K562 (cell line): Measurements from ENCODE around the gene CFAP107. TPM values are rescaled to one million over a fixed set of nuclear protein-coding genes. Genes with fewer than 3 reads are reported as not detected.

ENCODE experiments used
- ATAC-seq: fragments of 200-7000 bp; cut with Tn5 transposase; 3 replicates; pipeline ENCODE4 v1.9.1; 2020; ENCODE audit warnings: moderate library complexity
- BruUV-seq: library from RNA; stranded (reverse); fragments of 400-500 nt; replicated peaks from 2 replicates; lab custom pipeline; 2021; lab: Mats Ljungman, UMichigan
- CTCF ChIA-PET: fragments of 300-600 bp; formaldehyde crosslinking; extraction: SDS; loops from one replicate; lab custom pipeline; 2021; ENCODE audit warnings: low intra/inter-chr PET ratio; lab: Yijun Ruan, JAX
- POLR2A ChIA-PET: fragments of 300-600, 350-650 bp; sonication (Branson Sonifier 250); formaldehyde crosslinking; extraction: SDS; loops from one replicate; lab custom pipeline; 2021; ENCODE audit warnings: antibody characterized with exemption, inconsistent platforms; lab: Yijun Ruan, JAX
- DNase-seq, 4 experiments: peaks; one replicate each; pipeline versions ENCODE4 v3.0.0 to v3.0.0-alpha.2; 2011 to 2018; ENCODE audit warnings: low spot score in 3 of 4, mixed read lengths in 3 of 4; ENCODE audit errors: extremely low read depth in 1 of 4
- FAIRE-seq: peaks from 2 replicates; lab custom pipeline; 2011; peaks lifted over from hg19 to GRCh38; lab: Jason Lieb, UNC
- H2AFZ ChIP-seq: 2 replicates; pipeline ENCODE4 v1.6.0; 2011; ENCODE audit warnings: low read depth, low read length, control low read depth, inconsistent platforms
- H3K27ac ChIP-seq: fragments of 200-600 bp; 3 replicates; pipeline ENCODE4 v1.8.0; 2011; ENCODE audit warnings: low read depth, mild to moderate bottlenecking, control low read depth, inconsistent platforms, low read length, moderate library complexity, mixed read lengths; ENCODE audit errors: extremely low read depth
- H3K27me3 ChIP-seq, 2 experiments: fragments of 300-600 bp in 1 of 2; 2 replicates in 1 of 2; 3 replicates in 1 of 2; pipeline versions ENCODE4 v1.6.0 to v1.8.0; 2011; ENCODE audit warnings: inconsistent platforms in 2 of 2, low read length in 2 of 2, mild to moderate bottlenecking in 1 of 2, mixed read lengths in 1 of 2, moderate library complexity in 1 of 2; ENCODE audit not compliant: control insufficient read depth in 2 of 2, insufficient read depth in 2 of 2
- H3K36me3 ChIP-seq: fragments of 300-600 bp; 3 replicates; pipeline ENCODE4 v1.8.0; 2011; ENCODE audit warnings: mild to moderate bottlenecking, low read length, inconsistent platforms; ENCODE audit not compliant: control insufficient read depth, insufficient read depth
- H3K4me1 ChIP-seq, 2 experiments: fragments of 200-600 bp in 1 of 2; replicated peaks in 1 of 2; 2 replicates in 1 of 2; 3 replicates in 1 of 2; pipeline versions ENCODE4 v1.5.1 to v1.8.0; 2011; ENCODE audit warnings: inconsistent platforms in 2 of 2, low read length in 2 of 2, mild to moderate bottlenecking in 1 of 2, mixed read lengths in 1 of 2, moderate library complexity in 1 of 2; ENCODE audit not compliant: control insufficient read depth in 2 of 2, insufficient read depth in 2 of 2
- H3K4me2 ChIP-seq: 2 replicates; pipeline ENCODE4 v1.6.1; 2011; ENCODE audit warnings: low read length, control low read depth, inconsistent platforms, mixed read lengths; ENCODE audit not compliant: insufficient read depth
- H3K4me3 ChIP-seq: fragments of 200-600 bp; sonication (generic), shearing (Covaris generic); 2 replicates; pipeline ENCODE4 v1.5.1; 2016; ENCODE audit warnings: control low read depth, inconsistent platforms
- H3K79me2 ChIP-seq: fragments of 200-600 bp; 3 replicates; pipeline ENCODE4 v1.8.0; 2011; ENCODE audit warnings: low read length, inconsistent platforms; ENCODE audit not compliant: control insufficient read depth, insufficient read depth
- H3K9ac ChIP-seq, 2 experiments: 2 replicates each; pipeline versions ENCODE4 v1.6.0 to v1.6.1; 2011; ENCODE audit warnings: low read depth in 2 of 2, low read length in 2 of 2, control low read depth in 1 of 2, inconsistent platforms in 1 of 2, mild to moderate bottlenecking in 1 of 2, mixed read lengths in 1 of 2; ENCODE audit not compliant: insufficient read depth in 1 of 2
- H3K9me1 ChIP-seq: one replicate; pipeline ENCODE4 v1.6.0; 2011; ENCODE audit warnings: inconsistent platforms, mild to moderate bottlenecking, low read length, moderate library complexity; ENCODE audit not compliant: control insufficient read depth, insufficient read depth
- H3K9me3 ChIP-seq: replicated peaks from 2 replicates; pipeline ENCODE4 v1.5.1; 2011; ENCODE audit warnings: low read depth, low read length, inconsistent platforms; ENCODE audit not compliant: control insufficient read depth, insufficient read depth
- H4K20me1 ChIP-seq: replicated peaks from 2 replicates; pipeline ENCODE4 v1.6.1; 2011; ENCODE audit warnings: low read length, inconsistent platforms, mixed read lengths; ENCODE audit not compliant: control insufficient read depth, insufficient read depth
- FOXA1 ChIP-seq: fragments of 450-650 bp; IDR thresholded peaks from 2 replicates; pipeline ENCODE4 v1.6.1; 2016; ENCODE audit warnings: mild to moderate bottlenecking, borderline replicate concordance
- LEF1 ChIP-seq: fragments of 450-650 bp; IDR thresholded peaks from 2 replicates; pipeline ENCODE4 v1.6.1; 2016; ENCODE audit warnings: mild to moderate bottlenecking
- MEF2D ChIP-seq: conservative IDR thresholded peaks from 2 replicates; pipeline ENCODE4 v1.6.1; 2016; ENCODE audit warnings: low read depth, missing genetic modification characterization, missing compliant biosample characterization
- NONO ChIP-seq, 2 experiments: fragments of 200-400 bp in 1 of 2; fragments of 450-650 bp in 1 of 2; formaldehyde crosslinking in 1 of 2; IDR thresholded peaks; 2 replicates each; pipeline ENCODE4 v1.6.1; 2017; ENCODE audit warnings: low read depth in 2 of 2, mild to moderate bottlenecking in 2 of 2, moderate library complexity in 2 of 2, low read length in 1 of 2
- POLR3G ChIP-seq: IDR thresholded peaks from 2 replicates; pipeline ENCODE4 v1.6.1; 2011; ENCODE audit not compliant: insufficient read length, insufficient replicate concordance; ENCODE audit errors: extremely low read depth
- SIN3A ChIP-seq, 2 experiments: fragments of 150-350 bp in 1 of 2; IDR thresholded peaks; 2 replicates each; pipeline ENCODE4 v1.6.1; 2011 to 2016; ENCODE audit warnings: borderline replicate concordance in 2 of 2, low read depth in 2 of 2, low read length in 2 of 2, mild to moderate bottlenecking in 2 of 2, moderate library complexity in 2 of 2; ENCODE audit not compliant: control insufficient read depth in 1 of 2
- SLC30A9 ChIP-seq: fragments of 250-450 bp; sonication (Bioruptor Pico); IDR thresholded peaks from 2 replicates; pipeline ENCODE4 v1.8.0; 2022; ENCODE audit warnings: mild to moderate bottlenecking, moderate library complexity
- SMARCE1 ChIP-seq: fragments of 450-650 bp; IDR thresholded peaks from 2 replicates; pipeline ENCODE4 v1.7.1; 2016; ENCODE audit warnings: mild to moderate bottlenecking
- U2AF2 ChIP-seq: fragments of 200-400 bp; formaldehyde crosslinking; optimal IDR thresholded peaks from 2 replicates; pipeline ENCODE3; 2017; ENCODE audit warnings: low read depth, mild to moderate bottlenecking, low read length
- ZBTB1 ChIP-seq: sonication (generic); formaldehyde crosslinking; IDR thresholded peaks from 2 replicates; pipeline ENCODE4 v1.8.1; 2023; ENCODE audit warnings: missing genetic modification reagents, low read depth, mild to moderate bottlenecking, borderline replicate concordance
- ZBTB7A ChIP-seq: IDR thresholded peaks from 2 replicates; pipeline ENCODE4 v1.6.1; 2011; ENCODE audit warnings: low read depth, mild to moderate bottlenecking, low read length, moderate library complexity, borderline replicate concordance; ENCODE audit not compliant: control insufficient read depth
- ZKSCAN1 ChIP-seq: fragments of 150-350 bp; IDR thresholded peaks from 2 replicates; pipeline ENCODE4 v1.6.1; 2016; ENCODE audit warnings: low read depth, low read length
- WGBS: fragments of 100-300 bp; shearing (Covaris generic); methylation state at CpG from one replicate; pipeline ENCODE4 v1.1.6; 2016; ENCODE audit warnings: low coverage, mixed read lengths; ENCODE audit not compliant: insufficient coverage; ENCODE audit errors: missing lambda C conversion rate; 5-methylcytosine and 5-hydroxymethylcytosine counted together
- in situ Hi-C: fragments of 300-500 bp; cut with MboI; formaldehyde crosslinking; loops from 4 replicates; pipeline ENCODE4 v1.15.0; 2018; ENCODE audit warnings: inconsistent platforms, mixed read lengths
- intact Hi-C: fragments of 100-400 bp; cut with micrococcal nuclease; formaldehyde crosslinking; loops from 2 replicates; pipeline ENCODE4 v1.14.2; 2022
- polyA plus RNA-seq, 8 experiments: library from polyadenylated mRNA; depleted of rRNA in 4 of 8; stranded (reverse) in 5 of 8; unstranded in 3 of 8; fragments of >200 nt; fragmentation: Nextera tagmentation in 2 of 8; fragmentation: Illumina TruSeq in 1 of 8; extraction: Ambion mirVana in 2 of 8; extraction: Trizol in 1 of 8; gene quantifications; 2 replicates each; pipeline versions ENCODE4 v1.2.1 to v1.2.3, GENCODE V29; 2011 to 2014; ENCODE audit warnings: inconsistent platforms in 1 of 8, missing spikeins in 1 of 8
- total RNA-seq, 7 experiments: library from RNA; depleted of rRNA in 6 of 7; stranded (reverse); fragments of >200 nt in 6 of 7; fragmentation: Illumina TruSeq in 2 of 7; extraction: Trizol in 2 of 7; gene quantifications; 2 replicates each; pipeline versions ENCODE4 v1.2.1 to v1.2.3, GENCODE V29; 2011 to 2021; ENCODE audit warnings: low replicate concordance in 1 of 7
- TF ChIP-seq, protein P1 (sequence below): fragments of 250-450 bp; sonication (Bioruptor Pico); IDR thresholded peaks from 2 replicates; pipeline ENCODE4 v1.4.0; 2020; ENCODE audit warnings: mild to moderate bottlenecking, moderate library complexity
- TF ChIP-seq, protein P2 (sequence below): fragments of 450-650 bp; IDR thresholded peaks from 2 replicates; pipeline ENCODE4 v1.6.1; 2016; ENCODE audit warnings: low read depth

The CFAP107 gene
- total and polyA plus RNA-seq, 9 of the 15 experiments (the other 6 are each of a cell fraction or from before 2014, with no cell fraction given) = 0.03 to 0.08 TPM; not detected in 7

DNA sequence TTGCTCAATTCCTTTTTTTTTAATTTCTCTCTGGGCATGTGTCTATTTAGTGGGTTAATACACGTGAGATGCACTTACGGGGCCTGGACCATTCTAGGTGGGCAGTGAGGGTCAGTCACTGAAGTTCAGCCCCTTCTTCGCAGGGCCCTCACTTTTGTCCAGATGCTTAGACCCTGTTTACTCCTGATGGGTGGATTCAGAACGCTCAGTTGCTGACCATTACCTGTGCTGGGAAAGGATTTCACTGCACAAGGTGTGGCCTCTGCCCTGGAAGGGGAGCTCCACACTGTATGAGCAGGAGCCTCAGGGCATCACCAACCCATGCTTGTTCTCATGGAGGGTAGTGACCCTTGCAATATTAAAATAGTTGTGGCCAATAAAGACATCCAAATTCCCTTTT is 32.1 kb downstream of the CFAP107 start:
- no peak for ATAC-seq
- no peak for FAIRE-seq

More for the DNA sequence above, 32.1 kb downstream of the CFAP107 start:
- H3K36me3 ChIP-seq = no peaks in the 10 kb centered on the region
- peaks cover 15 to 42% of the 10 kb centered on the region in 2 experiments; a peak in 4 of 5 replicates for H3K27me3 ChIP-seq
- no peak overlapping the region for H3K4me3 ChIP-seq
- no peak overlapping the region for H2AFZ ChIP-seq
- no peak for DNase-seq
- BruUV-seq = no TSS peak
- 0% methylated on average over 4 of the region's 4 CpGs for WGBS
- CTCF ChIA-PET = no interaction called here
- H3K9me3 ChIP-seq = no peaks in the 10 kb centered on the region
- in situ Hi-C loops = loop anchor here (10.0 kb wide), 1 partner anchor 463 kb away; no protein-coding TSS in a partner anchor
- H3K9ac ChIP-seq = no peak overlapping the region
- H3K4me1 ChIP-seq = no peaks in the 10 kb centered on the region
- H3K27ac ChIP-seq = no peak overlapping the region
- H3K4me2 ChIP-seq = no peak overlapping the region
- TF ChIP-seq SIN3A (IDR thresholded peaks at IDR 0.05; ENCODE audit: borderline replicate concordance in 2 of 2, control insufficient read depth in 1 of 2, low read depth in 2 of 2, low read length in 2 of 2) = no peak
- TF ChIP-seq NONO (IDR thresholded peaks at IDR 0.05; ENCODE audit: low read depth in 2 of 2, low read length in 1 of 2) = no peak
- no peak for TF ChIP-seq ZKSCAN1
- TF ChIP-seq LEF1 = no peak
- TF ChIP-seq ZBTB7A = no peak
- TF ChIP-seq, protein P1, sequence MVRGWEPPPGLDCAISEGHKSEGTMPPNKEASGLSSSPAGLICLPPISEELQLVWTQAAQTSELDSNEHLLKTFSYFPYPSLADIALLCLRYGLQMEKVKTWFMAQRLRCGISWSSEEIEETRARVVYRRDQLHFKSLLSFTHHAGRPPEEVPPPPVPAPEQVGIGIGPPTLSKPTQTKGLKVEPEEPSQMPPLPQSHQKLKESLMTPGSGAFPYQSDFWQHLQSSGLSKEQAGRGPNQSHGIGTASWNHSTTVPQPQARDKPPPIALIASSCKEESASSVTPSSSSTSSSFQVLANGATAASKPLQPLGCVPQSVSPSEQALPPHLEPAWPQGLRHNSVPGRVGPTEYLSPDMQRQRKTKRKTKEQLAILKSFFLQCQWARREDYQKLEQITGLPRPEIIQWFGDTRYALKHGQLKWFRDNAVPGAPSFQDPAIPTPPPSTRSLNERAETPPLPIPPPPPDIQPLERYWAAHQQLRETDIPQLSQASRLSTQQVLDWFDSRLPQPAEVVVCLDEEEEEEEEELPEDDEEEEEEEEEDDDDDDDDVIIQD (CRISPR knock-in tag) = no peak
- TF ChIP-seq SLC30A9 (CRISPR knock-in tag) = no peak
- TF ChIP-seq ZBTB1 (CRISPR knock-in tag) = no peak
- TF ChIP-seq, protein P2, sequence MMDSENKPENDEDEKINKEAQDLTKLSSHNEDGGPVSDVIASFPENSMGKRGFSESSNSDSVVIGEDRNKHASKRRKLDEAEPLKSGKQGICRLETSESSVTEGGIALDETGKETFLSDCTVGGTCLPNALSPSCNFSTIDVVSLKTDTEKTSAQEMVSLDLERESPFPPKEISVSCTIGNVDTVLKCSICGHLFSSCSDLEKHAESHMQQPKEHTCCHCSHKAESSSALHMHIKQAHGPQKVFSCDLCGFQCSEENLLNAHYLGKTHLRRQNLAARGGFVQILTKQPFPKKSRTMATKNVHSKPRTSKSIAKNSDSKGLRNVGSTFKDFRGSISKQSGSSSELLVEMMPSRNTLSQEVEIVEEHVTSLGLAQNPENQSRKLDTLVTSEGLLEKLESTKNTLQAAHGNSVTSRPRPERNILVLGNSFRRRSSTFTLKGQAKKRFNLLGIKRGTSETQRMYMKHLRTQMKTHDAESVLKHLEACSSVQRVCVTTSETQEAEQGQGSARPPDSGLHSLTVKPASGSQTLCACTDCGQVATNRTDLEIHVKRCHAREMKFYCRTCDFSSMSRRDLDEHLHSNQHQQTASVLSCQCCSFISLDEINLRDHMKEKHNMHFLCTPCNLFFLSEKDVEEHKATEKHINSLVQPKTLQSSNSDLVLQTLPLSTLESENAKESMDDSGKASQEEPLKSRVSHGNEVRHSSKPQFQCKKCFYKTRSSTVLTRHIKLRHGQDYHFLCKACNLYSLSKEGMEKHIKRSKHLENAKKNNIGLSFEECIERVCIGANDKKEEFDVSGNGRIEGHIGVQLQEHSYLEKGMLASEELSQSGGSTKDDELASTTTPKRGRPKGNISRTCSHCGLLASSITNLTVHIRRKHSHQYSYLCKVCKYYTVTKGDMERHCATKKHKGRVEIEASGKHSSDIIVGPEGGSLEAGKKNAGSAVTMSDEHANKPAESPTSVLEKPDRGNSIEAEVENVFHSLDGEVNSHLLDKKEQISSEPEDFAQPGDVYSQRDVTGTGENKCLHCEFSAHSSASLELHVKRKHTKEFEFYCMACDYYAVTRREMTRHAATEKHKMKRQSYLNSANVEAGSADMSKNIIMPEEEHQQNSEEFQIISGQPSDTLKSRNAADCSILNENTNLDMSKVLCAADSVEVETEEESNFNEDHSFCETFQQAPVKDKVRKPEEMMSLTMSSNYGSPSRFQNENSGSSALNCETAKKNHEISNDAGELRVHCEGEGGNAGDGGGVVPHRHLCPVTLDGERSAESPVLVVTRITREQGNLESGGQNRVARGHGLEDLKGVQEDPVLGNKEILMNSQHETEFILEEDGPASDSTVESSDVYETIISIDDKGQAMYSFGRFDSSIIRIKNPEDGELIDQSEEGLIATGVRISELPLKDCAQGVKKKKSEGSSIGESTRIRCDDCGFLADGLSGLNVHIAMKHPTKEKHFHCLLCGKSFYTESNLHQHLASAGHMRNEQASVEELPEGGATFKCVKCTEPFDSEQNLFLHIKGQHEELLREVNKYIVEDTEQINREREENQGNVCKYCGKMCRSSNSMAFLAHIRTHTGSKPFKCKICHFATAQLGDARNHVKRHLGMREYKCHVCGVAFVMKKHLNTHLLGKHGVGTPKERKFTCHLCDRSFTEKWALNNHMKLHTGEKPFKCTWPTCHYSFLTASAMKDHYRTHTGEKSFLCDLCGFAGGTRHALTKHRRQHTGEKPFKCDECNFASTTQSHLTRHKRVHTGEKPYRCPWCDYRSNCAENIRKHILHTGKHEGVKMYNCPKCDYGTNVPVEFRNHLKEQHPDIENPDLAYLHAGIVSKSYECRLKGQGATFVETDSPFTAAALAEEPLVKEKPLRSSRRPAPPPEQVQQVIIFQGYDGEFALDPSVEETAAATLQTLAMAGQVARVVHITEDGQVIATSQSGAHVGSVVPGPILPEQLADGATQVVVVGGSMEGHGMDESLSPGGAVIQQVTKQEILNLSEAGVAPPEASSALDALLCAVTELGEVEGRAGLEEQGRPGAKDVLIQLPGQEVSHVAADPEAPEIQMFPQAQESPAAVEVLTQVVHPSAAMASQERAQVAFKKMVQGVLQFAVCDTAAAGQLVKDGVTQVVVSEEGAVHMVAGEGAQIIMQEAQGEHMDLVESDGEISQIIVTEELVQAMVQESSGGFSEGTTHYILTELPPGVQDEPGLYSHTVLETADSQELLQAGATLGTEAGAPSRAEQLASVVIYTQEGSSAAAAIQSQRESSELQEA = no peak
- TF ChIP-seq POLR3G = no peak
- no peak for TF ChIP-seq MEF2D
- TF ChIP-seq SMARCE1 = no peak
- TF ChIP-seq U2AF2 = no peak
- no peak for TF ChIP-seq FOXA1
- intact Hi-C loops = loop anchor here (10.0 kb wide), 3 partner anchors 113 to 653 kb away; no protein-coding TSS in a partner anchor
- no peaks in the 10 kb centered on the region for H3K9me1 ChIP-seq
- H4K20me1 ChIP-seq = no peaks in the 10 kb centered on the region
- no peaks in the 10 kb centered on the region for H3K79me2 ChIP-seq
- POLR2A ChIA-PET = interaction anchor here (0.6 kb wide), 1 partner anchor 1071 kb away, joined by 3 read pairs; no protein-coding TSS in a partner anchor
